ENCODE results near the gene E2F6.
A peak's percentile ranks its signal among the peaks of the same experiment; 100 is the strongest.

E2F6 gene

GRCh38 chr2:11492244-11492643 lies 26.3 kb upstream of the E2F6 start:
- DNase-seq, result no peak

- no peak for DNase-seq
These were observed 25.5 kb upstream of the E2F6 start for GRCh38 chr2:11491348-11491933.

- no peak for DNase-seq
These were observed 24.2 kb upstream of the E2F6 start for GRCh38 chr2:11490194-11490593.

- no peak for DNase-seq
These were observed 22.8 kb upstream of the E2F6 start for GRCh38 chr2:11488809-11489208.

GRCh38 chr2:11483806-11484617 lies 18.1 kb upstream of the E2F6 start:
- no peak for DNase-seq

- no peak for DNase-seq
These were observed 16.6 kb upstream of the E2F6 start for GRCh38 chr2:11482473-11483035.

- DNase-seq, result no peak
These were observed 16.0 kb upstream of the E2F6 start for GRCh38 chr2:11481789-11482472.

- DNase-seq, result no peak
These were observed 15.4 kb upstream of the E2F6 start for GRCh38 chr2:11481426-11481788.

- no peak for DNase-seq
These were observed 14.9 kb upstream of the E2F6 start for GRCh38 chr2:11480859-11481258.

GRCh38 chr2:11480406-11480805 lies 14.4 kb upstream of the E2F6 start:
- no peak for DNase-seq

GRCh38 chr2:11478899-11479605 lies 13.1 kb upstream of the E2F6 start:
- no peak for DNase-seq

GRCh38 chr2:11477994-11478393 lies 12.0 kb upstream of the E2F6 start:
- peak; percentile 90 to 94 for DNase-seq

GRCh38 chr2:11473659-11474433 lies 7.9 kb upstream of the E2F6 start:
- DNase-seq, result no peak

GRCh38 chr2:11467749-11468148 lies 1.8 kb upstream of the E2F6 start:
- no peak for DNase-seq

- no peak for DNase-seq
These were observed 1.2 kb upstream of the E2F6 start for GRCh38 chr2:11467129-11467649.

GRCh38 chr2:11466307-11467128 lies 557 bp upstream of the E2F6 start:
- no peak for DNase-seq

GRCh38 chr2:11465110-11465484 lies 864 bp downstream of the E2F6 start:
- peak in 1 of 2 experiments; percentile 19 for DNase-seq

GRCh38 chr2:11459816-11460215 lies 6.1 kb downstream of the E2F6 start:
- DNase-seq, result no peak

GRCh38 chr2:11458753-11459152 lies 7.2 kb downstream of the E2F6 start:
- DNase-seq, result no peak

- DNase-seq, result no peak
These were observed 8.0 kb downstream of the E2F6 start for GRCh38 chr2:11457935-11458334.

- DNase-seq, result no peak
These were observed 9.7 kb downstream of the E2F6 start for GRCh38 chr2:11456251-11456650.

Data from NCI-H2081 (cell line).